ENCODE results near the gene CDH13.

CDH13 gene

DNA sequence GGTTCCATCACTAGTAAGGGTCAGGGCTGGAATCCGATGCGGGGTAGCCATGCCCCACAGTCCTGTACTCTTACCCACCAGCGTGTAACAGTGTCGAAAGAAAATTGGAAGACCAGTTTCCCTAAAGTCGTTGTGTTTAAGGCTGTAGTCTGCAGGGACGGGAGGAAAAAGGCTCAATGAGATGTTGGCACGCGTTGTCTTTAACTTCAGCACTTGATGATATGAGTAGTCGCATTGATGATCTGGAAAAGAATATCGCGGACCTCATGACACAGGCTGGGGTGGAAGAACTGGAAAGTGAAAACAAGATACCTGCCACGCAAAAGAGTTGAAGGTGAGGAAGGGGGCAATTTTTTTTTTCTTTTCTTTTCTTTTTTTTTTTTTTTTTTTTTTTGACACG is 1182.3 kb downstream of the CDH13 start:
- WGBS, 2 experiments (ENCODE audit: insufficient coverage in 2 of 2), result 82 to 92% methylated on average over 8 to 11 of the region's 13 CpGs
- H3K4me3 ChIP-seq (ENCODE audit: extremely low read depth, insufficient read depth, low read length, poor library complexity, severe bottlenecking), result peak overlapping the region; percentile 98
- H3K9me3 ChIP-seq (ENCODE audit: control insufficient read depth, low read length), result no peaks in the 10 kb centered on the region
- peaks cover 36% of the 10 kb centered on the region for H3K36me3 ChIP-seq (ENCODE audit: control insufficient read depth, insufficient read depth, low read length)
- no peak overlapping the region for H3K27ac ChIP-seq (ENCODE audit: low read depth, low read length, severe bottlenecking)
- peaks cover 16% of the 10 kb centered on the region for H3K4me1 ChIP-seq (ENCODE audit: control insufficient read depth, insufficient read depth, low read length, poor library complexity, severe bottlenecking)

DNA sequence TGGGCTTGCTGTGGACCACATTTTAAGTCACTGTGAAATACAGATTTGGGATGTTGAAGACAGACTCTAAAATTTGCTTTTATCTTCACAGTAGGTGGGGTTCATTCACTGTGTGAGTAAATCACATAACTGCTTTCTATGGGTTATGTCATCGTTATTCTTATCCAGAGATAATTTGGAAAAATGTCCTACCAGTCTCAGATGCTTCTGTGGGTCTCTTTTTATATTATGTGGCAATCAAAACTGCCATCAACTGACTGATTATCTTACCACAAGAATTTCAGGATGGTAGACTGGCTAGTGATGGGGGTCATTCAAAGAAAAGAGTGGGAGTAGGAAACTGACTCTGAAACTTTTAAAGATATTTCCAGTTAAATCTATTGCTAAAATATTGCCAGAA is 1184.1 kb downstream of the CDH13 start:
- H3K4me3 ChIP-seq (ENCODE audit: extremely low read depth, insufficient read depth, low read length, poor library complexity, severe bottlenecking), result no peak overlapping the region
- peaks cover 36% of the 10 kb centered on the region for H3K36me3 ChIP-seq (ENCODE audit: control insufficient read depth, insufficient read depth, low read length)
- peaks cover 23% of the 10 kb centered on the region for H3K4me1 ChIP-seq (ENCODE audit: control insufficient read depth, insufficient read depth, low read length, poor library complexity, severe bottlenecking)
- H3K27ac ChIP-seq (ENCODE audit: low read depth, low read length, severe bottlenecking), result no peak overlapping the region
- WGBS, 2 experiments (ENCODE audit: insufficient coverage in 2 of 2), result no CpG with 5 or more reads among the region's 1 CpG
- no peaks in the 10 kb centered on the region for H3K9me3 ChIP-seq (ENCODE audit: control insufficient read depth, low read length)

GRCh38 chr16:83813823-83814658 is 1187.3 kb downstream of the CDH13 start:
- H3K9me3 ChIP-seq (ENCODE audit: control insufficient read depth, low read length), result no peaks in the 10 kb centered on the region
- H3K4me1 ChIP-seq (ENCODE audit: control insufficient read depth, insufficient read depth, low read length, poor library complexity, severe bottlenecking), result peaks cover 23% of the 10 kb centered on the region
- H3K36me3 ChIP-seq (ENCODE audit: control insufficient read depth, insufficient read depth, low read length), result peaks cover 36% of the 10 kb centered on the region
- no peak overlapping the region for H3K4me3 ChIP-seq (ENCODE audit: extremely low read depth, insufficient read depth, low read length, poor library complexity, severe bottlenecking)
- H3K27ac ChIP-seq (ENCODE audit: low read depth, low read length, severe bottlenecking), result peak overlapping the region; percentile 92
- 88% methylated on average over 11 of the region's 13 CpGs for WGBS, 2 experiments (ENCODE audit: insufficient coverage in 2 of 2)

GRCh38 chr16:83814659-83814985 is 1187.9 kb downstream of the CDH13 start:
- Histone ChIP-seq H3K9me3 (ENCODE audit: control insufficient read depth, low read length) (no peaks in the 10 kb centered on the region), H3K4me1 (ENCODE audit: control insufficient read depth, insufficient read depth, low read length, poor library complexity, severe bottlenecking) (peaks cover 23% of the 10 kb centered on the region), H3K36me3 (ENCODE audit: control insufficient read depth, insufficient read depth, low read length) (peaks cover 33% of the 10 kb centered on the region), H3K4me3 (ENCODE audit: extremely low read depth, insufficient read depth, low read length, poor library complexity, severe bottlenecking) (no peak overlapping the region), H3K27ac (ENCODE audit: low read depth, low read length, severe bottlenecking) (peak overlapping the region; percentile 92)
- WGBS, 2 experiments (ENCODE audit: insufficient coverage in 2 of 2), result 71 to 78% methylated on average over 1 of the region's 4 CpGs

DNA sequence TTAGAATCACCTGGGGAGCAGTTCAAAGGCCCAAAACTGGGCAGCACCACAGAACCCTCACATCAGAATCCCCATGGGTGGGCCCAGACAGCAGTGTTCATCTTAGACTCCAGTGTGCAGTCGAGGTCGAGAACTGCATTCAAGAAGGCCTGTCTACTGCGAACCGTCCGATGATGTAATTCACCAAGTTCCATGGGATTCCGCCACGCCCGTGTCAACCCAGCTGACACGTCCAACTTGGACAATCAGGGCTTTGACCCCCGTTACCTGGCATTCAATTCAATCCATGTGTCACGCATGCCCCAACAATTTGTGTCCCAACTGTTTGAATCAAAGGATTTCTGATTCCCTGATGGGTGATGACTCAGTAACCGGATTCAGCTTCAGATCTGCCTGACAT is 1190.3 kb downstream of the CDH13 start:
- no peak overlapping the region for H3K27ac ChIP-seq (ENCODE audit: low read depth, low read length, severe bottlenecking)
- H3K36me3 ChIP-seq (ENCODE audit: control insufficient read depth, insufficient read depth, low read length), result peaks cover 10% of the 10 kb centered on the region
- WGBS, 2 experiments (ENCODE audit: insufficient coverage in 2 of 2), result 91 to 95% methylated on average over 12 of the region's 12 CpGs
- no peak overlapping the region for H3K4me3 ChIP-seq (ENCODE audit: extremely low read depth, insufficient read depth, low read length, poor library complexity, severe bottlenecking)
- H3K4me1 ChIP-seq (ENCODE audit: control insufficient read depth, insufficient read depth, low read length, poor library complexity, severe bottlenecking), result peaks cover 19% of the 10 kb centered on the region
- H3K9me3 ChIP-seq (ENCODE audit: control insufficient read depth, low read length), result no peaks in the 10 kb centered on the region

DNA sequence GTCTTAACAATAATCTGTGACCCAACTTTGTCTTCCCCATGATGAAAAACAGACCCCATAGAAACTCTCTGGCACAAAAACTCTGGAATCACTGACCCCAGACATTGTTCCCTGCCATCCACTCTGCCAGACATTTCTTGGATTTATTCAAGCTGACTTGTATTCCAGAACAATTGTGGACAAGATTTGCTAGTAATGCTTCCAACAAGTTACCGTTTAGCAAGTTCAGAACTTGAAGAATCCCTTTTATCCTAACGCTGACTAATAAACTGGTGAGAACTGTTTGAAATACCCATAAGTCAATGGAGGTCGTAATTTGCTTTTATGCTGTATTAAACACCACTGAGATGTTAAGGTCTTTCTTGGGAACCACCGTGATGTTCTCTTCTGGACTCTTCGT is 1191.5 kb downstream of the CDH13 start:
- H3K36me3 ChIP-seq (ENCODE audit: control insufficient read depth, insufficient read depth, low read length), result no peaks in the 10 kb centered on the region
- WGBS, 2 experiments (ENCODE audit: insufficient coverage in 2 of 2), result 89% methylated on average over 5 of the region's 5 CpGs
- H3K9me3 ChIP-seq (ENCODE audit: control insufficient read depth, low read length), result no peaks in the 10 kb centered on the region
- peaks cover 14% of the 10 kb centered on the region for H3K4me1 ChIP-seq (ENCODE audit: control insufficient read depth, insufficient read depth, low read length, poor library complexity, severe bottlenecking)
- H3K27ac ChIP-seq (ENCODE audit: low read depth, low read length, severe bottlenecking), result no peak overlapping the region
- no peak overlapping the region for H3K4me3 ChIP-seq (ENCODE audit: extremely low read depth, insufficient read depth, low read length, poor library complexity, severe bottlenecking)

- no peak overlapping the region for H3K4me3 ChIP-seq (ENCODE audit: extremely low read depth, insufficient read depth, low read length, poor library complexity, severe bottlenecking)
- no peaks in the 10 kb centered on the region for H3K36me3 ChIP-seq (ENCODE audit: control insufficient read depth, insufficient read depth, low read length)
- H3K27ac ChIP-seq (ENCODE audit: low read depth, low read length, severe bottlenecking), result no peak overlapping the region
- H3K4me1 ChIP-seq (ENCODE audit: control insufficient read depth, insufficient read depth, low read length, poor library complexity, severe bottlenecking), result peaks cover 5% of the 10 kb centered on the region
- WGBS, 2 experiments (ENCODE audit: insufficient coverage in 2 of 2), result 58 to 59% methylated on average over 5 to 6 of the region's 8 CpGs
- no peaks in the 10 kb centered on the region for H3K9me3 ChIP-seq (ENCODE audit: control insufficient read depth, low read length)
Measured at GRCh38 chr16:83819361-83819760, 1192.6 kb downstream of the CDH13 start.

- Histone ChIP-seq H3K4me3 (ENCODE audit: extremely low read depth, insufficient read depth, low read length, poor library complexity, severe bottlenecking) (no peak overlapping the region), H3K27ac (ENCODE audit: low read depth, low read length, severe bottlenecking) (no peak overlapping the region), H3K36me3 (ENCODE audit: control insufficient read depth, insufficient read depth, low read length) (no peaks in the 10 kb centered on the region), H3K4me1 (ENCODE audit: control insufficient read depth, insufficient read depth, low read length, poor library complexity, severe bottlenecking) (no peaks in the 10 kb centered on the region), H3K9me3 (ENCODE audit: control insufficient read depth, low read length) (no peaks in the 10 kb centered on the region)
- WGBS, 2 experiments (ENCODE audit: insufficient coverage in 2 of 2), result 49 to 51% methylated on average over 16 to 17 of the region's 21 CpGs
Measured at GRCh38 chr16:83826146-83826913, 1199.6 kb downstream of the CDH13 start.

DNA sequence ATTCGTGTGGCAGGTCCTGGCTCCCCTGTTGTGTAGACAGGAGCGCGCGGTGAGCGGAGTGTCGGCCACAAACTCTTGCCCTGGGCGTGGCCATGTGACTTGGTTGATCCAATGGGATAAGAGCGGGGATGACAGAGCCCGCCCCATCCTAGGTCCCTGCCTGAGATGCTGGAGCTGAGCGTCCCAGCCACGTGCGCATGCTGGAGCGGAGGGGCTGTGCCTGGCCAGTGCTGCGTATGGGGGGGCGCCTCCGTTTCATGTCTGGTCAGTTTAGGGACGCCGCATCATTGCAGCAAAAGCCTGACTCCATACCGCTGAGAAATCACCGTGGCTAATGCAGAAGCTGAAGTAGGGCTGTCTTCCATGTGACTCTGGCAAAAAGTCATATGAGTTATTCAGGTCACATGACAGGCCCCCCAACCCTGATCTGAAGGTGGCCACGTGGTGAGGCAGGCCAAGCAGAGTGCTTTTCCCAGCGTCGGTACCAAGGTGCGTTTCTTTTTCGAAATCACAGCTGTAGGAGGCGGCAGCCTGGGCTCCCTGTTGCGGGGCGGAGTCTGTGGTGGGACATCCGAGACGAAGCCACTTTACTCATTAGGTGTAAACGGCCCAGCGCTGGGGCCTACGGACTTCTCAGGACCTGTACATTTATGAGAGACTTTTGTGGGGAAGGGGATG is 1203.5 kb downstream of the CDH13 start:
- WGBS, 2 experiments (ENCODE audit: insufficient coverage in 2 of 2), result 92 to 94% methylated on average over 28 to 31 of the region's 33 CpGs
- H3K36me3 ChIP-seq (ENCODE audit: control insufficient read depth, insufficient read depth, low read length), result no peaks in the 10 kb centered on the region
- no peak overlapping the region for H3K4me3 ChIP-seq (ENCODE audit: extremely low read depth, insufficient read depth, low read length, poor library complexity, severe bottlenecking)
- no peak overlapping the region for H3K27ac ChIP-seq (ENCODE audit: low read depth, low read length, severe bottlenecking)
- no peaks in the 10 kb centered on the region for H3K4me1 ChIP-seq (ENCODE audit: control insufficient read depth, insufficient read depth, low read length, poor library complexity, severe bottlenecking)
- no peaks in the 10 kb centered on the region for H3K9me3 ChIP-seq (ENCODE audit: control insufficient read depth, low read length)

- H3K4me1 ChIP-seq (ENCODE audit: control insufficient read depth, insufficient read depth, low read length, poor library complexity, severe bottlenecking), result peaks cover 4% of the 10 kb centered on the region
- WGBS, 2 experiments (ENCODE audit: insufficient coverage in 2 of 2), result 83 to 85% methylated on average over 8 to 9 of the region's 13 CpGs
- H3K27ac ChIP-seq (ENCODE audit: low read depth, low read length, severe bottlenecking), result no peak overlapping the region
- H3K4me3 ChIP-seq (ENCODE audit: extremely low read depth, insufficient read depth, low read length, poor library complexity, severe bottlenecking), result no peak overlapping the region
- H3K36me3 ChIP-seq (ENCODE audit: control insufficient read depth, insufficient read depth, low read length), result no peaks in the 10 kb centered on the region
- no peaks in the 10 kb centered on the region for H3K9me3 ChIP-seq (ENCODE audit: control insufficient read depth, low read length)
Measured at GRCh38 chr16:83830769-83831455, 1204.1 kb downstream of the CDH13 start.
